ENCODE results near the gene METTL24.

The METTL24 gene, protein sequence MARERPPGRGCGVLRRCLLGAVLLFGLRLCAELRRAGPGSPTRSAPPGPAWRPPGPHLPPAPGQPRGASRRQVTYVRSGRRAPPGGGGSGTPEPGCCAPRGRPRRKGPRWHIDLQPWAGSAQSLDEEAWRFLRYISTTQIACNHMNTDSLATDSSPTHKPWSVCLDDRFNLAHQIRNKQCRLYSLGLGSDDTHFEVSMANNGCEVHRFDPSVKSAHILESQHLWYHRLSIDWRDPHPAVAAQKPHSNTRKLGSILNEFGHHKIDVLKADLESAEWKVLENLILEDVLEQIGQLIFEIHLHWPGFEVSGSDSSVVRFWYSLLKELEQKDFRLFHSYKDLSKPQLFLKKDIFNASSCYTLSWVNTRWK

DNA sequence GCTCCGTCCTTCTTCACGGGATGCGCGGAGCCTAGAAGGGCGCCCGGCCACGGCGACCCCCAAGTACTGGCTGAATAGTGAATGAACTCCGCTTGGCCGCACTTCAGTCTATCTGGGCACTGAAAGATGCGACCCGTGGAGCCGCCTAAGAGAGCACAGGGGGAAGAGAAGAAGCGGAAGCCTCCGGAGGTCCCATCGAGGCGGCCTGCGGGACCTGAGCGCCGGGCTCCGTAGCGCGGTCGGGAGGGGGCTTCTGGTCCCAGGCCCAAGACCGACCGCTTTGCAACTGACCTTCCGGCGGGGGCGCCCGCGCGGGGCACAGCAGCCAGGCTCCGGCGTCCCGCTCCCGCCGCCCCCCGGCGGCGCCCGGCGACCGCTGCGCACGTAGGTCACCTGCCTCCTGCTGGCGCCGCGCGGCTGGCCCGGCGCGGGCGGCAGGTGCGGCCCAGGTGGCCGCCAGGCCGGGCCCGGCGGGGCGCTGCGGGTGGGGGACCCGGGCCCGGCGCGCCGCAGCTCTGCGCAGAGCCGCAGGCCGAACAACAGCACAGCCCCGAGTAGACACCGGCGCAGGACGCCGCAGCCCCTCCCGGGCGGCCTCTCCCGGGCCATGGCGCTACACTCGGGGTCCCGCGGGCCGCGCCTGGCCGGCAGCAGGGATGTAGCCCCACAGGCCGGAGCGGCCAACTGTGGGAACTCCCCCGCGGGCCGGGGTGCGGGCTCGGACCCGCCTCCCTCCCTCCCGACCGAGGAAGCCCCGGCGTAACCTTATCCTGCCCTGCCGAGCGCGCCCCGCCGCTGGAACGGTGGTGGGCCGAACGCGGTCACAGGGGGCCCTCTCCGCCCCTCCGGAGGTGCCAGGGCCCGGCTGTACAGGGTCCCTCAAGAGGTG lies at the start of gene METTL24:
Gene METTL24, minus strand, starts transcription at position 686 of the 889 bp plus-strand sequence. Its CDS starts 77 bp downstream, at position 609.
- no peak for DNase-seq

DNA sequence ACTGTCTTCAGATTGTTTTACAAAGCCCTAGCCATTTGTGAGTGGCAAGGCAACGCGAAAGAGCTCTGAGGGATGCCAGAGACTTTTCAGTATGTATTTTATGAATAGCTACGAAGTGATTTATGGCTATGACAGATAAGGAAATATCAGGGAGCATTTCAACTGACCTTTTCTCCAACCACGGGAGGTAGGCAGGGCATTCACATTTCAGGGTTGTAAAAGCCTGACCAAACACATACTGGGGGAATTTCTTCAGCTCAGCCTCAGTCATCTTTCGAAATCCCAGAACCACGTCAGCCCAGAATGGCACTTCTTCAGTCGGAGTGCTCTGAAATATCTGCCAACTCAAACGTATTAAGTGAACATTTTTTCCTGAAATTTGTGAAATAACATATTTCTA lies 46.5 kb upstream of the METTL24 start:
- DNase-seq, result no peak

DNA sequence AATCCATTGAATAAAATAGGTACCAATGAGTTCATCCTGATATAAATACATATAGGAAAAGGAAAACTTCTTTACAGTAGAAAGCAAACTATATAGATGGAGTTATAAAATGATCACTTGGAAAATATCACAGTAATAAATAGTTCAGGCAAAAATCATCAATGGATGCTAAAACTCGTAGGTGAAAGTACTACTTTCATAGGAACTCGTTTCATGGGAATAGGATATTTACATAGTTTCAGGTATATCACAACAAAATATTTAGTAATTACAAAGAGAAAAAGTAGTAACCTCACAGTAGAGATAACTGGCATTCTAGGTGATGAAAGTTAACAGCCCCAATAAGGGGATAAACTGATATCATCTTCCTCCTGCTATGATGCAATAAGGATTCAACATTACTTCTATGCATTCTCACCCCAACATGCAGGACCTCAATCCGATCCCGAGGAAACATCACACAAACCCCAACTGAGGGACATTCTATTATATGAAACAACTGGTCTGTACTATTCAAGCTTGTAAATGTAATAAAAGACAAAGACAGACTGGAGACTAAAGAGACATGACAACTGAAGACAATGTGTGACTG lies 43.5 kb upstream of the METTL24 start:
- no peak for DNase-seq

DNA sequence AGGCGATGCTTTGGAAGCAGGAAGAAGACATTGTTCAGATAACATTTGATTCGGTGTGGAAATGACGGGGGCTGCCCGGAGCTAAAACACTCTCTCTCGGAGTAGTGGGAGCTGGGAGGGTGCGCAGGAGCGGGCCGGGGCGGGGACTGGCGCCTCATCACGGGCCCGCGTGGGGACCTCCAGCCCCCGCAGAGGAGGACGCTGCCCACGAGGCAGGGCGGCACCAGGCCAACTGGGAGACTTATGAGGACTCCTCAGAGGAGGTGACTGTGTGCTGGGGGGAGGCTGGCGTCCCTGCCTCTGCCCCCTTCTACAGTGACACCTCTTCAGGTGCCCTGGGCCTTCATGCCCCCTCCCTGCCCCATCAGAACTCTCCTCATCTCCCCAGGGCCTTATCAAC lies 42.1 kb upstream of the METTL24 start:
- DNase-seq, result no peak

DNA sequence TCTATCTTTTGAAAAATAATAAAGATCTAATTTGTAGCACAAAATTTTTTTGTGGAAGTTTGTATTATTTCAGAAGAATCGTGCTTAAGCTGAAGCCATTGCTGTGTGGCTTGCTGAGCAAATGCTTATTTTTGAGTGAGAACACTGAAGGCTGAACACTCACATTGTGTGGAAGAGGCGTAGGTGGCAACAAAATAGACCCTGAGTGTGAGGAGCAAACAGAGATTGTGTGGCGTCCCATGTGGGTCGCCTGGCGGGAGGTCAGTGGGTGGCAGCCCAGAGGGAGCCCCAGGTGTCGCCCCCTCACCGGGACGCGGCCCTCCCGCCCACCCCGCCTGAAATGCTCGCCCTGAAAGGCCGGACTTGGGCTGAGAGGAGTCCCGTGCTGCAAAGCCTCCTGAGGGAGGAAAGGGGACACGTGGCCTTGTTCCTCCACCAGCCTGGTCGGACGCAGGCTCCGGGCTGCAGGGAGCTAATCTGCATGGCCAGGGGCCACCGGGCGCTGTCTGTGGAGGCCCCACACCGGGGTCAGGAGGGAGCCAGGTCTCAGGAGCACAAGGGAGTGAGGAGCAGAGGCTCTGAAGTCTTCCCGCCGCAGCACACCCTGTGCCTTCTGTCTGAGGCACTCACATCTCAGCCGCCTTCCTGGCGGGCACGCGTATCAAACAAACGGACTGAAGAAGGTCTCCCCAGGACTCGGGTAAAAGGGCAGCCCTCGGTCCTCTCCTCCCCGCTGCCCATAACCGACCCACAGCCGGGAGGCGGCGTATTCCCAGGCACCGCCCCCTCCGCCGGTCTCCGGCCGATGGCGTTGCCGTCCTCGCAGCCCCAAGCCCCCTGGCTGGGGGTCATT lies 41.3 kb upstream of the METTL24 start:
- no peak for DNase-seq

DNA sequence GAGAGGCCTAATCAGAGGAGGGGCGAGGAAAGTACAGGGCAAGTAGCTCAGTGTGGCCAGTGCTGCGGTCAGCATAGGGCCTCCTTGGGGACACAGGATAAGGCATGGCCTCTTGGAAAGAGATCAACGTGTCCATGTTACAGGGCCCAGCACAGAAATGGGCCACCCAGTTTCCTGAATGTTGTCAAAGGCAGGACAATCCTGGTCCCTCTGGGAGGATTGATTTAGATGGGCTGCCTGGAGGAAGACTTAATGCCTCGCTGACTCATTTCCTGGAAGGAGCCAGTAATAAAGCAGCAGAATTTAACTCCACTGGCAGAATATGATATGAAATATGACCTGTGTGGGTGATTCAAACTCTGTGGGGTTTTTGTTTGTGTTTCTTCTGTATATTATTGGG lies 40.6 kb upstream of the METTL24 start:
- no peak for DNase-seq

DNA sequence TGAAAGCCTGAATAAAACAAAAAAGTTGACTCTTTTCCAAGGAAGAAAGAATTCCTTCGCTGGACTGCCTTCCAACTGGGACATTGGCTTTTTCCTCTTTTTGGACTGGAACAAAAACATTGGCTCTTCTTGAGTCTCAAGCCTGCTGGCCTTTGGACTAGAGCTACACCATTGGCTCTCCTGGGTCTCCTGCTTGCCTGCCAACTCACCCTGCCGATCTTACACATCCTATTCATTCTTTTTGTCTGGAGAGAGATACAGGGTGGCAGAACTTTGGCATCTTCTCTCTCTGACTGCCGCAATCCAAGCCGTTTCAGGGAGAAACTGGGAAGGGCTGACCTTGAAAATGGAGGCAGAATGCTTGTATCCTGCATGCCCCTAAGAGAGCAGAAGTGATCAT lies 37.1 kb upstream of the METTL24 start:
- DNase-seq, result no peak

DNA sequence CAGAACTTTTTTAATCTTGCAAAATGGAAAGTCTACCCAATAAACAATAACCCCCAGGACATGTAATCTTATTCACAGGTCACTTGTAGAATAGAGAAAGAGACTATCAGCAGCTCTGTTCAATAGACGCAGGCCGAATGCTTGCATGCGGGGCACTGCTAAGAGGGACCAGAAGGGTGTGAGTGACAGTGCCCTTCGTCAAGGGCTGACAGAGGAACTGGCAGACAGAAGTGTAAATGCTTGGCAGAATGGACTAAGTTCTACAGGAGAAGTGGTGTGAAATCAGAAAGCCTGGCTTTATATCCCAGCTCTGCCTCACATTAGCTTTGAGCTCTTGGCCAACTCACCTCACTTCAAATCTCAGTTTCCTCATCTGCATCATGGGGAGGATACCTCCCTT lies 36.3 kb upstream of the METTL24 start:
- no peak for DNase-seq

DNA sequence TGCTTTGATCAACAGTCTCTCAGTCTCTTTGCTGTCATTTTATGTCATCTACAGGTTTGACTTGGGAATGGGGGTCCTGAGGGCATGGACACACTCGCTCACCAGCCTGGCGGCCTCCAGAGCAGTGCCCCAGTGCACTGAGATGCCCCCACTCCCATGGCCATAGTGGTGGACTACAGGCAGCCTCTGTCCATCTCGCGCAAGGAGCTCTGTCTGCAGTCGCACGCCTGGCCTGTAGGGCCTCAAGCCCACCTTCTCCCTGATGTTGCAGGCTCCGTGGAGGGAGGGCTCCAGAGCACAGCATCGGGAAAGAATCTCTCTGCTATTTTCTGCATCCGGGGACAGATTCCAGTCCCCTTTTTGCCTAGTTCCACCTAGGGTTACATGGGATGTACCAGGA lies 34.6 kb upstream of the METTL24 start:
- no peak for DNase-seq

DNA sequence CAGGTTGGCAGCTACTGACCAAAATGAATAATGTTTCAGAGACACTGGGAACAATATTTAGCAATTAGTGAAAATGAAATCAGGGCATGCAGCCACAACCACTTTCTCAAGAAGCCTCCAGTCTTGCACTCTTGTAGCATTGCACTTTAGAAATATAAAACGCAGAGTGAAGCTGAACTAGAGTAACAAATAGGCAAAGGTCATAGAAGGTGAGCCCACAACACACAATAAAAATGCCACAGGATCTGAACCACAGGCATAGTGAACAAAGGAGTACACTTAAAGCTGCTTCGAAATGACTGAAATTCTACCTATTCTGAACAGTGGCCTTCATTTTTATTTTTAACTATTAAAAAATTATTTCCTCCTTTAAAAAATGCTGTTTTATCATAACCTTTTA lies 32.3 kb upstream of the METTL24 start:
- no peak for DNase-seq

DNA sequence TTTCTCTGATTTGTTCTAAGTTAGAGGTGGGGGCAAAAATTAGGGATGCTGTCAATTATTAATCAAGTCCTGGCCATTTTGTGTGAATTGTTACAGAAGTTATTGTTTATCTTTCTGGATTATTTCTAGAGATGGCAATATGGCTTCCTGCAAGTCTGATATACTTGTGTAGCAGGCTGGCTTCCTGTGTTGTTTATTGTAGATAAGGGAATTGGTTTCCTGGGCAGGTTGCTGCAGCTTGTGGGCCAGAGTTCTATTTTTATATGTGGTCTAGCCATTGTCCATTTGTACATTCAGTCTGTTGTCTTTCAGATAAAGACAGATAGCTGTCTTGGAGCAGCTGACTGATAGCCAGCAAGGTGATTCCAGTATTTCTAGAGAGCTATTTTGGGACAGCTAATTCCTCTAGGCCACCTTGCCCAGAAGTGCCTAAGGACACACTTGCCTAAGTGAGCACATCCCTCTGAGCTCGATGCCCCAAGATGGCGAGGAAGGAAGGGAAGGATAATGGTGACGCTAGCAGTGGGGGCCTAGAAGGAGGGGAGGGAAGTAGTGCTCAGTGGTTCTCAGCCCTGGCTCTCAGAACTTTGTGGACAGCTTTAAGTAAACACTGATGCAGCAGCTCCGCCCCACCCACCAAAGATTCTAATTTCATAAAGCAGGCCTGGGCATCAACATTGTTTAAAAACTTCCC lies 31.7 kb upstream of the METTL24 start:
- DNase-seq, result no peak

DNA sequence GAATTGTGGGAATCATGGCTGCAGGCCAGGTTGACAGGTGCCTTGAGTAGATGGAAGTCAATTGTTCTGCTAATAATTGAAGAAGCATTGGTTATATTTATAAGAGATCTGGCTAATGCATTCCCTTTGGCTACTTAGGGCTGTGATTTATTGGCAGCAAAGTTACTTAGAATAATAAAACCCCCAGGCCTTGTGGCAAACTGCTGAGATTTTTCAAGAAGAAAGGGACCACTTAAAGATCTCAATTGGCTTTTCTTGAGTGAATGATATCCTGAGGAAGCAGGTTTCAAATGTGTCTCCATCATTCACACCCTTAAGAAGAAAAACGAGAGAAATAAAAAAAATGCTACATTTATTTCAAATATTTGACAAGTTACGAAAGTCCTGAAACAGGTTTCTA lies 29.8 kb upstream of the METTL24 start:
- DNase-seq, result no peak

DNA sequence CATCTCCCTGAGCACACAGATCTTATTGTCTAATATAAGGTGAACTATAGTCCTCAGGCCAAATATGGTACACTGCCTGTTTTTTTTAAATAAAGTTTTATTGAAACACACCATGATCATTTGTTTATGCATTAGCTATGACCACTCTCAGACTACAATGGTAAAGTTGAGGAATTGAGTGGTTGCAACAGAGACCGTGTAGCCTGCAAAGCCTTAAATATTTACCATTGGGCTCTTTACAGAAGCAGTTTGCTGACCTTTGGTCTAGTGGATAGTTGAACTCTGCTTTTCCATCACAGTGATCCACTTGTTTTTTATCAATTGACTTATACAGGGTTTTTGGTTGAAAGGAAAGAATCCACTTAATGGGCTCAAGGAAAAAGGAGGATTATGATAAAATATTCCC lies 27.3 kb upstream of the METTL24 start:
- DNase-seq, result no peak

DNA sequence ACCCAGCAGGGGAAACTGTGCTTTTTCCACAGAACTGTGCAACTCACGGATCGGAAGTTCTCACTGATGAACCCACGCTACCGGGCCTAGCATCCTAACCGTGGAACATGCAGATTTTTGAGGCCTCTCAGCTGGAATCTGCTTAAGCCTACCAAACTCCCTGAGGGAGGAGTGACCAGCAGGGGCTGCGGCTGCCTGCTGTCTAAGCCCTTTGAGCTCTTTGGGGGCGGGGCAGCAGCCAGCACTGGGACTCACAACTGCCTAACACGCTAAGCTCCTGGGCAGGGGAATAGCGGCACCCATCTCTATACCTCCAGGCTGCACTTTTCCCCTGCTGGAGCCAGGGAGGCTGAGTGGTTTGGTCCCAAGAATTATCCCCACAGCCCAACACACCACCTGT lies 20.4 kb upstream of the METTL24 start:
- DNase-seq, result no peak

DNA sequence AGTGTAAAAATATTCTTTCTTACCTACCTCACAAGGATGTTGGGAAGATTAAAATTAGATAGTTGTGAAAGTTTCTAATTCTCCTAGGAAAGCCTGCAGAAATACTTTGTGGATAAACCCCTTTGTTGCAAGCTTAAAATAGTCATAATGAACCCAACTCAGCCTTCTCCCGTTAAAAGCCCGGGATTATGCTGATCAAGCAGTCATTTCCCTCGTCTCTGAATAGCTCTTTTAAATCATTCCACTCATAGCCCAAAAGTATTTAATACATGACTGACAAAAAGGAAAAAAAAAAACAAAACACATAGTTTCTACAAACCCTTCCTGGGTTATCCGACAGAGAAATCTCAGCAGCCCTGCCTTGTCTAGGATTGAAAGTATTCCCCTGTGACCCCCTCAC lies 10.9 kb upstream of the METTL24 start:
- DNase-seq, result no peak

DNA sequence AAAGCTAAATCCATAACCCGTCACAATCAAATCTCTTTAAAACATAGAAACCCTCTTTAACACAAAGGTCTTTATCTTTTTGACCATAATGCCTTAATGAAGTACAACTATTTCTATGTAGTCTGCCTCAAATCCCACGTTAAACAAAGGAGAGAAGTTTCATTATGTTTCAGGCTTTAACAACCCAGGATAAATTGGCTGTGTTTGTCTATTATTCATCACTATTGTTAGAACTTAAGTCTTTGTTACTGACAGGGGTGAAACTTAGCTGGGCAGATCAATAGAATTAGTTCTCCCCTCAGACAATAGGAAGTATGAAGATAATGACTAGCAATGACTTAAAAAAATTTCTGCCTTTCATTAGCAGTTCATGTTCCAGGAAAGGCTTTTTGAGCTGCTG lies 10.1 kb upstream of the METTL24 start:
- DNase-seq, result no peak

DNA sequence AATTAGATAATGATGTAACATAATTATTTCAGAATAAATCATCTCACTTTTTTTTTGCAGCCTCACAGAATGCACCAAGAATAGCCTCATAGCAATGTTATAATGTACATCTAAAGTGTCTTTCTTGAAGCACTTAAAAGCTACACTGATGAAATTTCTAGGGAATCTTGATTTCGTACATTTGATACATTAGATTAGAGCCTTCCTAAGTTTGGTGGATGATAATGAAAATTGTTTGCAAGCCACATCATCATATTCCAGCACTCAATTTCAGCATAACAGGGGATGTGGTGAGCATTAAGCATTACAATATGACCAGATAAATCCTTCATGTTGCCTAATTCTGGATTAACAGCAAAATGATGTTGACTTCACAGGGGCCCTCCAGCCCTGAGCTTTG lies 9.7 kb upstream of the METTL24 start:
- no peak for DNase-seq

DNA sequence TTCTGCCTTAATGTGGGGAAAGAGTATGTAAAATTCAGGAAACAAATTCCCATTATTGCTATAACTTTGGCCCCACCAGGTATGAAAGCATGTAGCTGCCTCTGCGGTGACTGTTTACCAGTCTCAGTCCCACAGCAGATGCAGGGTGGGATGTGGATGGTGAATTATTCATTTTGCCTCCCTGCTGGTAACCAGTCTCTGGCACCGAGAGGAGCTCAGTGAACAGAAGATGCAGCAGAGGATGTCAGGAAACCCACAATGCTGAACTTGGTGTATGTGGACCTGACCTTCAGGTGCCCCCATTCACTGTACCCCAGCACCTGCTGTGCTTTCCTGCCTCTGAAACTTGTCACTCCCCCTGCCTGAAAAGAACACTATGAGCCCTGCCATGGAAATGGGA lies 8.8 kb upstream of the METTL24 start:
- no peak for DNase-seq

DNA sequence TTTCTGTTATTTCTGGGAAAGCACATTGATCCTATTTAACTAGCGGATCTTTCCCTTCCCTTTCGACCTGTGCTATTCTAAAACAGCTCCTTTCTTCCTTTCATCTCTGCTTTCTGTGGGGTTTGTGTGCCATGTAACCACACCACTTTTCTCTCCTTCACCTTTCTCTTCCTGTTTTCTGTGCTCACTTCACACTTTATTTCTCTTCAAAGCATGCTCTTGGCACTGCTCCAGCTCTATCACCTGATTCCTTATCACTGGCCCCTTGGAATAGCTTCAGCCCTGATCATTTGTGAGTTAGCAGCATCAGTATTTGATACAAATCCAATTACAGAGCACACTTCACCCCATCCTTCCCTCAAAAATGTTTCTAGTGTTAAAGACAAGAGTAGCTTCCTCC lies 8.1 kb upstream of the METTL24 start:
- DNase-seq, result no peak

DNA sequence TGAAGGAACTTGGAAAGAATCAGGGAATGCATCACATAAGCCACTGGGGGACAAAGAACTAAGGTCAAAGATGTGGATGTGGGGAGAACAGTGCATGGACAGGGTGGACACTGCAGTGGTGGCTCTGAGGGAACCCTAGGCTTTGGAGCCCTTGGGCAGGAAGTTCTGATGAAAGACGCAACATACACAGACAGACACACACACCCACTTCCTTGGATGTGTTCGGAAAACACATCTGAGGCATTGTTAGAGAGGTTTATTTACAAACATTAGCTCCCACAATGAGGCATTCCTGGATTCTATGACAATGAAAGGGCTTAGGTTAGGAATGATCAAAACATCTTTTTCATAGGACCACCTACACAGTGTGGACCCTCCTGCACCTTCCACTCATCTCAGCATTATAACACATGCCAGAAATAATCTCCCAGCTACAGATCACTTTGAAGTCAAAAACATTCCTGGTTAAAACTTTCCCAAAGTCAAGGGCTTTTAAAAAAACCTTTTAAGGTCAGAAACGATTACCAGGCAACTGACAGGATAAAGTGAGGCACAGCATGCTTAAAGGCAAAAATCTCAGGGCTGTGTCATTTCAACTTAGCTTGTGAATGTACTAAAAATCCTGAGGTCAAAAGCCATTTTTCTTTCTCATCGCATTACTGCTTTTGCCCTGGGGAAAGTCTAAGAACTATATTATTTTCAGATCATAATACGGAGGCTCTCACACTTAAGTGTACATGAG lies 6.4 kb upstream of the METTL24 start:
- DNase-seq, result no peak

DNA sequence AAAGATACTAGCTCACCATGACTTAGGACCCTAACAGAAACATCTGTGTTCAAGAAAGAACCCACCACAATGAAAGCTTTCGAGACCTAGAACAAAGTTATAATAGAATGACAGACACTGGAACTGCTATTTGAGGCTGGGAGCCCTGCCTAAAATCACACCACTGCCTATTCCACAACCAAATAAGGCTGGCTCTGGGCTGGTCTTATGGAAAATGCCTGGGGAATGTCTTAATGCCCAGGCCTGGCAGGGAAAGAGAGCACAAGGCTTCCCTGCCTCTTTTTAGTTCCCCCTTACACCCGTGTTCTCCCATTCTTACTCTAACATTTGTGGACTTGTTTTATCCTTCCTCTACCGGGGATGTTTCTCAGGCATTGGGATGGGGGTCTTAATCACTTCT lies 5.6 kb upstream of the METTL24 start:
- DNase-seq, result no peak

DNA sequence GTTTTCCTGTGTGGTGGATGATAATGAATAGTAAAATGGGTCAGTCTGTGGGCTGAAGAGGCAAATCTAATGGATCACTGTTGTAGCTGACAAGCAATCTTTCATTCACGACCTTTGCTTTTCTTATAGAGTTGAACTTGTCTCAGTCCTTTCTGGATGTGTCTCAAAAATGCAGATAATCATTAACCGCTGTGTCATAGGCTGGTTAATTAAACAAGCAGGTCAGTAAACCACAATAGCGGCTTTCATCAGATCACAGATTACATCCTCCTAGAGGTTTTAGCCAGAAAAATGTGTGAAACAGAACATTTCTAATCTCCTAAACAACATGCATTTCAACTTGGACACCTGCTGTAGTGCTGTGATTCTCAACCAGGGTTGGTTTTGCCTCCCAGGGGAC lies 2.5 kb upstream of the METTL24 start:
- DNase-seq, result no peak

All from SHP77 treated with DMSO at 0.1 percent for 48 hours (cell line).